ENCODE results near the gene CACNA1B.

- TF ChIP-seq CTCF (IDR thresholded peaks at IDR 0.05; ENCODE audit: borderline replicate concordance, extremely low read depth, low read length, poor library complexity, severe bottlenecking) (no peak), EZH2 (IDR thresholded peaks at IDR 0.05; ENCODE audit: borderline replicate concordance, low read depth, low read length, severe bottlenecking) (no peak)
Observed at GRCh38 chr9:137866226-137867141, 11.1 kb upstream of the CACNA1B start.
